Right ventricle myocardium inferior (tissue), 1 donor: ENCODE data around the gene PLCB2. TPM values are rescaled to one million over a fixed set of nuclear protein-coding genes. Genes with fewer than 3 reads are reported as not detected.

Experiments
- ATAC-seq: fragments of 200-7000 bp; cut with Tn5 transposase; one replicate; pipeline ENCODE4 v1.9.1; 2020; ENCODE audit warnings: mild to moderate bottlenecking, moderate library complexity
- DNase-seq: peaks from one replicate; pipeline ENCODE4 v3.0.0; 2021; ENCODE audit errors: missing footprints
- intact Hi-C: fragments of 100-400 bp; cut with DNase I; formaldehyde crosslinking; loops from one replicate; pipeline ENCODE4 v1.11.0; 2022
- total RNA-seq: library from RNA; stranded (reverse); fragmentation: NEBNext Ultra II Directional; extraction: Animal tissue kit (Norgen Biotek cat#: 25700); gene quantifications from one replicate; pipeline ENCODE4 v1.2.1, GENCODE V29; 2021
- donor health status: DM: no; HTN: yes; CAD: no; lungs with severe emphysema.

PLCB2 gene
- total RNA-seq, 1 donor from 2014 or later: 8.2 TPM

- peak; percentile 55 for DNase-seq
- intact Hi-C loops: no loop called here
- ATAC-seq: no peak
Measured at GRCh38 chr15:40249477-40250303, 58.0 kb downstream of the PLCB2 start.

GRCh38 chr15:40248006-40248783 lies 59.5 kb downstream of the PLCB2 start:
- intact Hi-C loops: no loop called here
- DNase-seq (peak; percentile 33), ATAC-seq (no peak)

- ATAC-seq (no peak), DNase-seq (peak; percentile 26)
- intact Hi-C loops: no loop called here
Measured at GRCh38 chr15:40247406-40247971, 60.2 kb downstream of the PLCB2 start.

- intact Hi-C loops: no loop called here
- DNase-seq: peak; percentile 27
- ATAC-seq: no peak
Measured at GRCh38 chr15:40246496-40247280, 61.0 kb downstream of the PLCB2 start.

- DNase-seq: peak; percentile 32
- intact Hi-C loops: no loop called here
Measured at GRCh38 chr15:40245666-40246450, 61.9 kb downstream of the PLCB2 start.

GRCh38 chr15:40244961-40245523 lies 62.7 kb downstream of the PLCB2 start:
- intact Hi-C loops: no loop called here
- peak; percentile 16 for DNase-seq
- ATAC-seq: no peak

More at GRCh38 chr15:40245666-40246450, 61.9 kb downstream of the PLCB2 start:
- ATAC-seq: no peak

- ATAC-seq: no peak
- DNase-seq: peak; percentile 50
- intact Hi-C loops: no loop called here
Measured at GRCh38 chr15:40243126-40243810, 64.5 kb downstream of the PLCB2 start.

GRCh38 chr15:40242601-40243000 lies 65.1 kb downstream of the PLCB2 start:
- DNase-seq (peak; percentile 26), ATAC-seq (no peak)
- intact Hi-C loops: no loop called here

GRCh38 chr15:40242213-40242599 lies 65.5 kb downstream of the PLCB2 start:
- no peak for ATAC-seq

GRCh38 chr15:40241269-40242212 lies 66.2 kb downstream of the PLCB2 start:
- ATAC-seq (no peak), DNase-seq (peak; percentile 56)
- intact Hi-C loops: no loop called here

More at GRCh38 chr15:40242213-40242599, 65.5 kb downstream of the PLCB2 start:
- peak; percentile 43 for DNase-seq
- intact Hi-C loops: no loop called here

GRCh38 chr15:40240619-40241221 lies 67.0 kb downstream of the PLCB2 start:
- DNase-seq (peak; percentile 13), ATAC-seq (no peak)
- intact Hi-C loops: no loop called here

- intact Hi-C loops: no loop called here
- no peak for ATAC-seq
- DNase-seq: peak; percentile 43
Measured at GRCh38 chr15:40239693-40240618, 67.8 kb downstream of the PLCB2 start.

- intact Hi-C loops: no loop called here
- DNase-seq (no peak), ATAC-seq (no peak)
Measured at GRCh38 chr15:40239404-40239692, 68.4 kb downstream of the PLCB2 start.

GRCh38 chr15:40238532-40239403 lies 69.0 kb downstream of the PLCB2 start, which contains the start of gene PAK6:
TSS of gene PAK6 (plus strand) at chr15:40239063. CDS start at chr15:40264786, 25,723 bp downstream.
- ATAC-seq (peak; percentile 53), DNase-seq (peak; percentile 71)
- intact Hi-C loops: no loop called here
